Keratinocyte (primary cell): Measurements from ENCODE around the gene NHLRC3. TPM values are rescaled to one million over a fixed set of nuclear protein-coding genes. Genes with fewer than 3 reads are reported as not detected.

ENCODE experiments used
- DNase-seq: peaks from one replicate; pipeline ENCODE4 v3.0.0-alpha.2; 2011; ENCODE audit warnings: low read depth, missing footprints, low spot score
- FAIRE-seq: peaks from 2 replicates; lab custom pipeline; 2011; peaks lifted over from hg19 to GRCh38; lab: Jason Lieb, UNC
- H2AFZ ChIP-seq: 2 replicates; pipeline ENCODE4 v1.6.0; 2012; ENCODE audit warnings: low read length, control low read depth, inconsistent platforms; ENCODE audit not compliant: control insufficient read depth
- H3K27ac ChIP-seq: 2 replicates; pipeline ENCODE4 v1.5.1; 2011; ENCODE audit warnings: low read length; ENCODE audit not compliant: control insufficient read depth, insufficient read depth
- H3K27me3 ChIP-seq: 3 replicates; pipeline ENCODE4 v1.6.0; 2011; ENCODE audit warnings: low read length; ENCODE audit not compliant: control insufficient read depth, insufficient read depth; ENCODE audit errors: extremely low read depth
- H3K36me3 ChIP-seq, 2 experiments: 2 replicates in 1 of 2; 3 replicates in 1 of 2; pipeline ENCODE4 v1.5.1; 2011; ENCODE audit warnings: low read length in 2 of 2, mild to moderate bottlenecking in 1 of 2; ENCODE audit not compliant: control insufficient read depth in 2 of 2, insufficient read depth in 2 of 2; ENCODE audit errors: extremely low read depth in 1 of 2
- H3K4me1 ChIP-seq: 3 replicates; pipeline ENCODE4 v1.5.1; 2011; ENCODE audit warnings: low read length; ENCODE audit not compliant: control insufficient read depth, insufficient read depth; ENCODE audit errors: extremely low read depth
- H3K4me2 ChIP-seq: 3 replicates; pipeline ENCODE4 v1.6.0; 2011; ENCODE audit warnings: low read depth, low read length; ENCODE audit not compliant: control insufficient read depth, insufficient read depth; ENCODE audit errors: extremely low read depth
- H3K4me3 ChIP-seq, 3 experiments: fragments of 200-600 bp in 1 of 3; sonication (generic) in 1 of 3; 2 replicates in 2 of 3; 3 replicates in 1 of 3; pipeline ENCODE4 v1.5.1; 2011 to 2016; ENCODE audit warnings: low read length in 3 of 3, mild to moderate bottlenecking in 3 of 3, control low read depth in 2 of 3, inconsistent platforms in 1 of 3, low read depth in 1 of 3, mixed read lengths in 1 of 3, mixed run types in 1 of 3, moderate library complexity in 1 of 3; ENCODE audit not compliant: control insufficient read depth in 2 of 3, insufficient read depth in 2 of 3; ENCODE audit errors: extremely low read depth in 1 of 3
- H3K79me2 ChIP-seq: 2 replicates; pipeline ENCODE4 v1.6.0; 2012; ENCODE audit warnings: low read length; ENCODE audit not compliant: control insufficient read depth, insufficient read depth
- H3K9ac ChIP-seq: 3 replicates; pipeline ENCODE4 v1.6.0; 2011; ENCODE audit warnings: low read length; ENCODE audit not compliant: control insufficient read depth, insufficient read depth; ENCODE audit errors: extremely low read depth
- H3K9me1 ChIP-seq: 3 replicates; pipeline ENCODE4 v1.6.0; 2011; ENCODE audit warnings: low read length; ENCODE audit not compliant: control insufficient read depth, insufficient read depth; ENCODE audit errors: extremely low read depth
- H3K9me3 ChIP-seq: 2 replicates; pipeline ENCODE4 v1.5.1; 2012; ENCODE audit warnings: low read depth, low read length; ENCODE audit not compliant: control insufficient read depth
- H4K20me1 ChIP-seq: 3 replicates; pipeline ENCODE4 v1.6.0; 2011; ENCODE audit warnings: low read length; ENCODE audit not compliant: control insufficient read depth, insufficient read depth; ENCODE audit errors: extremely low read depth
- EZH2 ChIP-seq: IDR thresholded peaks from one replicate; pipeline ENCODE4 v1.6.1; 2012; ENCODE audit warnings: inconsistent platforms, mild to moderate bottlenecking, low read length, moderate library complexity
- dilution Hi-C: fragments of 300-500 bp; cut with MboI; formaldehyde crosslinking; loops from one replicate; pipeline ENCODE4 v1.7.0; 2020; ENCODE audit warnings: low sequenced_read_pairs; ENCODE audit not compliant: extremely low pct_ligation_motif_present
- polyA plus RNA-seq, 5 experiments: library from polyadenylated mRNA; depleted of rRNA in 3 of 5; stranded (reverse) in 3 of 5; stranded (forward) in 1 of 5; unstranded in 1 of 5; fragments of >200 nt; gene quantifications; 1 replicate in 1 of 5; 2 replicates in 3 of 5; 3 replicates in 1 of 5; pipeline versions ENCODE4 v1.2.1 to v1.2.3, GENCODE V29; 2011 to 2012; ENCODE audit warnings: missing spikeins in 2 of 5, low read depth in 1 of 5, low replicate concordance in 1 of 5
- TF ChIP-seq, protein P1 (sequence below), 3 experiments: IDR thresholded peaks in 1 of 3; conservative IDR thresholded peaks in 1 of 3; optimal IDR thresholded peaks in 1 of 3; 2 replicates in 2 of 3; 3 replicates in 1 of 3; pipeline versions ENCODE3 to v1.5.1; 2011; ENCODE audit warnings: low read length in 3 of 3, mild to moderate bottlenecking in 3 of 3, moderate library complexity in 2 of 3, control low read depth in 1 of 3, inconsistent platforms in 1 of 3; ENCODE audit not compliant: insufficient read depth in 2 of 3; ENCODE audit errors: extremely low read depth in 1 of 3

The NHLRC3 gene
- polyA plus RNA-seq, 1 donor (not counting 4 experiments of a cell fraction or from before 2014, with no cell fraction given): 9.6 TPM

DNA sequence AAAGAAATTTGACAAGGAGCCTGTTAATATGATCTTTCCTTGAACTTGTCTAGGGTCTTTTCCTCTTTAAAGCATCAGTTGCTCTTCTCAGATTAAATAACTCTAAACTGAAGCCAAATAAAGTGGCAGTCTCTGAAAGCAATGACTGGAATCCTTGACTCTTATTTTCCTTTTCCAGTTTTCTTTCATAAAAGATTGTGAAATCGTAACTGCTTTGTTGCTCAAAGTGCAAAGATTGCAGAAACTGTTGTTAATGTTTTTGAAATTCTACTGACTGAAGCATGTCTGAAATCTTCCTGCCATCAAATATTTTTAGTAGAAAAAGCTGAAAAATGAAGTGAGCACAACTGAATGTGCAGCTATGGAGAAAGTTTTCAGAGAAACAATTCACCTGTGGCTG, 1.9 kb downstream of the NHLRC3 start:
- Histone ChIP-seq H4K20me1 (no peaks in the 10 kb centered on the region), H3K9me1 (no peaks in the 10 kb centered on the region), H3K9me3 (no peaks in the 10 kb centered on the region), H3K79me2 (peaks cover 29% of the 10 kb centered on the region), H2AFZ (no peak overlapping the region), H3K27ac (no peak overlapping the region), H3K9ac (no peak overlapping the region), H3K4me2 (no peak overlapping the region), H3K4me1 (peaks cover 10% of the 10 kb centered on the region), H3K36me3 (no peaks in the 10 kb centered on the region), H3K4me3 (no peak overlapping the region), H3K27me3 (no peaks in the 10 kb centered on the region)
- FAIRE-seq: no peak
- DNase-seq: no peak
- dilution Hi-C loops: no loop called here
- no peak for TF ChIP-seq EZH2
- TF ChIP-seq, protein P1, sequence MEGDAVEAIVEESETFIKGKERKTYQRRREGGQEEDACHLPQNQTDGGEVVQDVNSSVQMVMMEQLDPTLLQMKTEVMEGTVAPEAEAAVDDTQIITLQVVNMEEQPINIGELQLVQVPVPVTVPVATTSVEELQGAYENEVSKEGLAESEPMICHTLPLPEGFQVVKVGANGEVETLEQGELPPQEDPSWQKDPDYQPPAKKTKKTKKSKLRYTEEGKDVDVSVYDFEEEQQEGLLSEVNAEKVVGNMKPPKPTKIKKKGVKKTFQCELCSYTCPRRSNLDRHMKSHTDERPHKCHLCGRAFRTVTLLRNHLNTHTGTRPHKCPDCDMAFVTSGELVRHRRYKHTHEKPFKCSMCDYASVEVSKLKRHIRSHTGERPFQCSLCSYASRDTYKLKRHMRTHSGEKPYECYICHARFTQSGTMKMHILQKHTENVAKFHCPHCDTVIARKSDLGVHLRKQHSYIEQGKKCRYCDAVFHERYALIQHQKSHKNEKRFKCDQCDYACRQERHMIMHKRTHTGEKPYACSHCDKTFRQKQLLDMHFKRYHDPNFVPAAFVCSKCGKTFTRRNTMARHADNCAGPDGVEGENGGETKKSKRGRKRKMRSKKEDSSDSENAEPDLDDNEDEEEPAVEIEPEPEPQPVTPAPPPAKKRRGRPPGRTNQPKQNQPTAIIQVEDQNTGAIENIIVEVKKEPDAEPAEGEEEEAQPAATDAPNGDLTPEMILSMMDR (optimal IDR thresholded peaks at IDR 0.05 in 1 of 3, IDR thresholded peaks at IDR 0.05 in 1 of 3, conservative IDR thresholded peaks at IDR 0.05 in 1 of 3; ENCODE audit: extremely low read depth in 1 of 3, insufficient read depth in 2 of 3, low read length in 3 of 3): no peak

DNA sequence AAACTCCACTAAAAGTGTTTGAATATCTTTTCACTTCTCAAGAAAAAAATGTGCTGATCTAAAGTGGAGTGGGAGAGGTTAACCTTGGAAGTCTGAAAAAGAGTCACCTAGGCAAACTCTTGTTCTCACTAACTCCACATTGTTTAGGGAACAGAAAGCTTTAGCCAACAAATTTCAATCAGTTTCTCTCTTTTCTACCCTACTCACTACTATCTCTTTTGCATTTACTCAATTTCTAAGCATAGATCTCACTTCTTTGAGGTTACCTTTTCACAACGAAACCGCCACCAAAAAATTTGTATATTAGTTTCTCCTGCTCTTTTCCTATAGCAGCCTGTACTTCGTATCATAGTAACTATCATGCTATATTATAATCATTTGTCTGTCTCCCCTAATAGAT, 6.3 kb downstream of the NHLRC3 start:
- FAIRE-seq: no peak
- TF ChIP-seq, protein P1 (optimal IDR thresholded peaks at IDR 0.05 in 1 of 3, IDR thresholded peaks at IDR 0.05 in 1 of 3, conservative IDR thresholded peaks at IDR 0.05 in 1 of 3; ENCODE audit: extremely low read depth in 1 of 3, insufficient read depth in 2 of 3, low read length in 3 of 3): no peak
- no peak for TF ChIP-seq EZH2
- Histone ChIP-seq H3K9me1 (no peaks in the 10 kb centered on the region), H4K20me1 (no peaks in the 10 kb centered on the region), H2AFZ (no peak overlapping the region), H3K4me3 (no peak overlapping the region), H3K27me3 (no peaks in the 10 kb centered on the region), H3K36me3 (no peaks in the 10 kb centered on the region), H3K9ac (no peak overlapping the region), H3K27ac (no peak overlapping the region), H3K4me1 (peaks cover 7% of the 10 kb centered on the region), H3K4me2 (no peak overlapping the region), H3K9me3 (no peaks in the 10 kb centered on the region), H3K79me2 (no peaks in the 10 kb centered on the region)
- no peak for DNase-seq
- dilution Hi-C loops: no loop called here
